Right cardiac atrium (tissue), 5 donors: ENCODE data around the gene SLC22A4. TPM values are rescaled to one million over a fixed set of nuclear protein-coding genes. Genes with fewer than 3 reads are reported as not detected.

Experiments used
- ATAC-seq, 2 donors: fragments of 200-7000 bp; cut with Tn5 transposase; one replicate each; pipeline versions ENCODE4 v1.8.0 to v1.9.1; 2020; ENCODE audit warnings: moderate library complexity in 2 of 2, mild to moderate bottlenecking in 1 of 2
- DNase-seq, 3 donors: peaks; one replicate each; pipeline ENCODE4 v3.0.0-alpha.2; 2020
- H3K27ac ChIP-seq: one replicate; pipeline ENCODE4 v1.5.1; 2013; ENCODE audit warnings: mild to moderate bottlenecking, low read length, control low read depth, moderate library complexity
- H3K27me3 ChIP-seq: one replicate; pipeline ENCODE4 v1.6.1; 2013; ENCODE audit not compliant: control insufficient read depth, insufficient read depth
- H3K4me1 ChIP-seq: one replicate; pipeline ENCODE4 v1.6.1; 2013; ENCODE audit warnings: low read length; ENCODE audit not compliant: control insufficient read depth, insufficient read depth
- H3K4me3 ChIP-seq: one replicate; pipeline ENCODE4 v1.5.1; 2013; ENCODE audit warnings: low read length, control low read depth
- H3K9me3 ChIP-seq: one replicate; pipeline ENCODE4 v1.6.1; 2013; ENCODE audit warnings: low read length; ENCODE audit not compliant: control insufficient read depth
- WGBS: extraction: QIAGEN DNeasy Blood & Tissue Kit; methylation state at CpG from one replicate; pipeline ENCODE4 v1.1.7; 2013; 5-methylcytosine and 5-hydroxymethylcytosine counted together
- intact Hi-C, 4 donors: fragments of 100-400 bp; cut with DNase I; formaldehyde crosslinking; loops; one replicate each; pipeline versions ENCODE4 v1.11.0 to v1.14.0; 2022 to 2023
- polyA plus RNA-seq: library from polyadenylated mRNA; stranded (reverse); fragments of 200-250 nt; gene quantifications from one replicate; pipeline ENCODE4 v1.2.3, GENCODE V29; 2013
- total RNA-seq, 4 donors: library from RNA; stranded (reverse); fragmentation: NEBNext Ultra II Directional; extraction: Animal tissue kit (Norgen Biotek cat#: 25700); gene quantifications; one replicate each; pipeline ENCODE4 v1.2.1, GENCODE V29; 2021
- donor health status: healthy with polysubstance abuse.
- donor health status: DM: no; HTN: yes; CAD: no.
- donor health status: DM: no; HTN: no; CAD: no.
- donor health status: DM: no; HTN: yes; CAD: no; lungs with severe emphysema.
- donor health status: DM: yes; HTN: yes; CAD: no.

The SLC22A4 gene
- total and polyA plus RNA-seq, 5 donors = 0.86 to 6.5 (median 2.1) TPM

- Histone ChIP-seq H3K4me1 (no peaks in the 10 kb centered on the region), H3K9me3 (no peaks in the 10 kb centered on the region), H3K27ac (no peak overlapping the region), H3K27me3 (no peaks in the 10 kb centered on the region), H3K4me3 (no peak overlapping the region)
- ATAC-seq (no peak), DNase-seq (no peak)
- WGBS = 87% methylated on average over 2 of the region's 2 CpGs
- intact Hi-C loops = no loop called here
Observed at GRCh38 chr5:132327252-132327955, 33.2 kb downstream of the SLC22A4 start.

- DNase-seq = no peak
- Histone ChIP-seq H3K4me3 (no peak overlapping the region), H3K27me3 (no peaks in the 10 kb centered on the region), H3K9me3 (no peaks in the 10 kb centered on the region), H3K27ac (no peak overlapping the region), H3K4me1 (no peaks in the 10 kb centered on the region)
- 86% methylated on average over 3 of the region's 3 CpGs for WGBS
- intact Hi-C loops = no loop called here
- no peak for ATAC-seq
Observed at GRCh38 chr5:132334812-132335211, 40.6 kb downstream of the SLC22A4 start.

GRCh38 chr5:132335402-132335801, 41.2 kb downstream of the SLC22A4 start:
- Histone ChIP-seq H3K4me3 (no peak overlapping the region), H3K27ac (no peak overlapping the region), H3K4me1 (no peaks in the 10 kb centered on the region), H3K9me3 (no peaks in the 10 kb centered on the region), H3K27me3 (no peaks in the 10 kb centered on the region)
- DNase-seq = no peak
- ATAC-seq = no peak
- intact Hi-C loops = no loop called here

GRCh38 chr5:132339502-132339901, 45.3 kb downstream of the SLC22A4 start:
- no peak overlapping the region for H3K4me3 ChIP-seq
- H3K9me3 ChIP-seq = no peaks in the 10 kb centered on the region
- no peak overlapping the region for H3K27ac ChIP-seq
- no peaks in the 10 kb centered on the region for H3K4me1 ChIP-seq
- no peaks in the 10 kb centered on the region for H3K27me3 ChIP-seq
- ATAC-seq (no peak), DNase-seq (no peak)
- intact Hi-C loops = no loop called here

GRCh38 chr5:132342291-132343180, 48.3 kb downstream of the SLC22A4 start:
- Histone ChIP-seq H3K9me3 (no peaks in the 10 kb centered on the region), H3K27ac (no peak overlapping the region), H3K4me3 (no peak overlapping the region), H3K27me3 (no peaks in the 10 kb centered on the region), H3K4me1 (no peaks in the 10 kb centered on the region)
- ATAC-seq (peak; percentile 61 to 68), DNase-seq (no peak)
- intact Hi-C loops = no loop called here
- 59% methylated on average over 5 of the region's 5 CpGs for WGBS

- DNase-seq (no peak), ATAC-seq (no peak)
- intact Hi-C loops = no loop called here
- H3K9me3 ChIP-seq = no peaks in the 10 kb centered on the region
- no peaks in the 10 kb centered on the region for H3K4me1 ChIP-seq
- no peak overlapping the region for H3K4me3 ChIP-seq
- H3K27ac ChIP-seq = no peak overlapping the region
- no peaks in the 10 kb centered on the region for H3K27me3 ChIP-seq
- 70% methylated on average over 5 of the region's 5 CpGs for WGBS
Observed at GRCh38 chr5:132344775-132345514, 50.8 kb downstream of the SLC22A4 start.

- H3K9me3 ChIP-seq = no peaks in the 10 kb centered on the region
- WGBS = 99% methylated on average over 1 of the region's 1 CpG
- H3K4me1 ChIP-seq = peaks cover 8% of the 10 kb centered on the region
- H3K27me3 ChIP-seq = no peaks in the 10 kb centered on the region
- intact Hi-C loops = no loop called here
- no peak overlapping the region for H3K4me3 ChIP-seq
- DNase-seq (no peak), ATAC-seq (no peak)
- no peak overlapping the region for H3K27ac ChIP-seq
Observed at GRCh38 chr5:132353486-132353995, 59.3 kb downstream of the SLC22A4 start.

GRCh38 chr5:132354381-132355139, 60.4 kb downstream of the SLC22A4 start:
- Histone ChIP-seq H3K27ac (no peak overlapping the region), H3K4me3 (no peak overlapping the region), H3K4me1 (peaks cover 13% of the 10 kb centered on the region), H3K27me3 (no peaks in the 10 kb centered on the region), H3K9me3 (no peaks in the 10 kb centered on the region)
- intact Hi-C loops = no loop called here
- WGBS = 91% methylated on average over 1 of the region's 1 CpG
- ATAC-seq (peak; percentile 19 to 25), DNase-seq (no peak)

- 94% methylated on average over 3 of the region's 3 CpGs for WGBS
- intact Hi-C loops = no loop called here
- no peak overlapping the region for H3K27ac ChIP-seq
Observed at GRCh38 chr5:132355140-132355765, 61.1 kb downstream of the SLC22A4 start.

GRCh38 chr5:132358775-132359174, 64.6 kb downstream of the SLC22A4 start:
- 85% methylated on average over 1 of the region's 1 CpG for WGBS
- H3K27me3 ChIP-seq = no peaks in the 10 kb centered on the region
- no peak overlapping the region for H3K4me3 ChIP-seq
- H3K27ac ChIP-seq = no peak overlapping the region
- no peak for DNase-seq
- ATAC-seq = no peak
- no peaks in the 10 kb centered on the region for H3K9me3 ChIP-seq
- H3K4me1 ChIP-seq = peaks cover 13% of the 10 kb centered on the region
- intact Hi-C loops = no loop called here

More at GRCh38 chr5:132355140-132355765, 61.1 kb downstream of the SLC22A4 start:
- Histone ChIP-seq H3K4me3 (no peak overlapping the region), H3K27me3 (no peaks in the 10 kb centered on the region), H3K9me3 (no peaks in the 10 kb centered on the region), H3K4me1 (peaks cover 13% of the 10 kb centered on the region)
- ATAC-seq (no peak), DNase-seq (no peak)
